Nucleus accumbens (tissue), 56 donors: Measurements from ENCODE around the gene TLE6.
"Not testable (repeated sequence)": the region's sequence is repeated elsewhere in the genome, so short reads cannot be mapped to it uniquely, and the experiment has no call there.

ENCODE experiments used
- DNase-seq, 56 donors: peaks; one replicate each; lab custom pipeline; 2025; lab: John Stamatoyannopoulos, UW

TLE6 gene

DNA sequence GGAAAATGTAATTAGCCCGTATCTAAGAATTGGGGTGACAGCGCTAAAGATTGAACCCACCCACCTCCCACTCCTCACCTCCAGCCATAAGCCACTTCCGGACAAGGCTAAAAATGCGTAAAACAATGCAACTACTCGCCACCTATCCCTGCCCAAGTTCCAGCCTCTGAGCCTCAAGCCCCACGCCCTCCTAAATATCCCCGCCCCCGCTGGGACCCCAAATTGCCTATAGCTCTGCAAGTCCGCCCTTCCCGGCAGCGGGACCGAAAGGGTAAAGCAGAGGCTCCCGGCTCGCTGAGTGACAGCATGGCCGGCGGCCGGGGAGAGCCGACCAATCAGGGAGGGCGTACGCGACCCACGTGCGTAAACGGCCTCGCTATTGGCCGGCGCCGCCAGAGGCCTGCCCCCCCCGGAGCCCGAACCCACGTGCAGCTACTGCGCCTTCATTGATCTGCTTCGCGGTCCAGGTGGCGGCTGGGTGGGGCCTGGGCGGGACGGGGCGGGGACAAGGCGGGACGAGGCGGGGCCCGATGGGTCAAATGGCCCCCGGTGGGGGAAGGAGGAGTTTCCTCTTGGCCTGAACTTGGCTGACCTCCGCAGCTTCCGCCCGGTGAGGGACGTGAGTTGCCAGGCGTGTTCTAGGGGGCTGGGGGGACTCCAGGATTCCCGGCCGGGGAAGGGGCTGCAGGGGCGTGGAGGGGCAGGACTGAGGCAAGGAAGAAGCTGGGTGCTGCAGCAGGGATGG lies at the start of gene TLE6:
TLE6 (plus strand) TSS at position 564 of the 745 bp plus-strand sequence. CDS start 670 bp downstream, outside the sequence.
- DNase-seq: peak; percentile 30 to 94 (median 84)

DNA sequence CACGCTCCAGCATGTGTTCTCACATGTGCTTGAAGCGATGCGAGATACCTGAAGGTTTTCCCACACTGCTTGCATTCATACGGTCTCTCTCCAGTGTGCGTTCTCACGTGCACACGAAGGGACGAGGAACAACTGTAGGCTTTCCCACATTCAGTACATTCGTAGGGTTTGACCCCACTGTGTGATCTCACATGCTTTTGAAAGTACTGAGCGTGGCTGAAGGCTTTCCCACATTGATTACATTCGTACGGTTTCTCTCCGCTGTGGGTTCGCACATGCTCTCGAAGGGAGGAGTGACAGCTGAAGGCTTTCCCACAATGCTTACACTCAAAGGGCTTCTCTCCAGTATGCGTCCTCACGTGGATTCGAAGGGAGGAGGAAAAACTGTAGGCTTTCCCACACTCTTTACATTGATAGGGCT lies 43.9 kb upstream of the TLE6 start:
- DNase-seq: no peak

DNA sequence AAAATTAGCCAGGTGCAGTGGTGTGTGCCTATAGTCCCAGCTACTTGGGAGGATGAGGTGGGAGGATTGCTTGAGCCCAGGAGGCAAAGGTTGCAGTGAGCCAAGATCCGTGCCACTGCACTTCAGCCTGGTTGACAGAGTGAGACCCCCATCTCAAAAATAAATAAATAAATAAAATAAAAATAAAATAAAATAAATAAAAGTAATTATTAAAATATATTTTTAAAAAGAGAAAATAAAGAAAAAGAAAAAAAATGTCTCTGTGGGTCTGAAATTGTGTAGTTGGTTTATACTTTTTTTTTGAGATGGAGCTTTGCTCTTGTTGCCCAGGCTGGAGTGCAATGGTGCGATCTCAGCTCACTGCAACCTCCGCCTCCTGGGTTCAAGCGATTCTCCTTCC lies 41.5 kb upstream of the TLE6 start:
- not testable (repeated sequence) for DNase-seq

DNA sequence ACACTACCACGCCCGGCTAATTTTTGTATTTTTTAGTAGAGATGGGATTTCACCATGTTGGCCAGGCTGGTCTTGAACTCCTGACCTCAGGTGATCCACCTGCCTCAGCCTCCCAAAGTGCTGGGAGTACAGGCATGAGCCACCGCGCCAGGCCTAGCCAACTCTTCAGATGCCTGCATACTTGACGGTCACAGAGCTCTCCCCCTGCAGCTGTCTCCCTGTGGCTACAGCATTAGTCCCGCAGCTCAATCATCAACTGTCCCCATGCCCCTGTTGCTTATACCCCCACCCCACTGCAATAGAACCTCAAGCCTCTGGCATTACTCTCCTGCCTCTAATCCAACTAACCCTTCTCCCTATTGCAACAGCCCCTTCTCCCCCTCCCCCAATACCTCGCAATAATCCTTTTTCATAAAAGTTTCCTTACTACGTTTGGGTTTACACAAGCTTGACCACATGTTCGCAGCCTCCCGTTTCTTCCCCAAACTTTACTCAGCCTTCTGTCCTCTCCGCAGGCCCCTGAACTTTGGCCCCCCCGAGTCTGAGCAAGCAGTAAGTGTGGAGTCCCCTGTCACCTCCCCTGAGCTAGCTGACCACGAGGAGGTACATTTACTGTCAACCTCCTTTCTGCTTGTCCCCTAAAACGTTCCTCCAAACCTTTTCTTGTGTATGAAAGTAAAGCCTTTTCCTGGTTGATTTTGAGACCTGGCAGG lies 34.3 kb upstream of the TLE6 start:
- no peak for DNase-seq

DNA sequence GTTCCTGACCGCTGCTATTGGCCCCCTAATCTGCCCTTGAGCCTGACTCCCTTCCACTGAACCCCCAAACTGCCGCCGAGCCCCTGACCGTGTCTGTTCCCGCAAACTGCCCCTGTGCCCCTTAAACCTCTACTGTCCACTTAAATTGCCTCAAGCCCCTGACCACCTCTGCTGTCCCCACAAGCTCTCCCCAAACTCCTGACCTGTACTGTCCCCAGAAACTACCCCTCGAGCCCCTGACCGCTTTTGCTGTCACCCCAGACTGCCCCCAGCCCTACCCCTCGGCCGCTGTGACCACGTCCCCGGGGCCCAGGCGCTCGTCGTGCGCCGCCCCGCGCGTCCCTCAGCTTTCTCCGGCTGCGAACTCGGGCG lies 33.0 kb upstream of the TLE6 start:
- DNase-seq: no peak

DNA sequence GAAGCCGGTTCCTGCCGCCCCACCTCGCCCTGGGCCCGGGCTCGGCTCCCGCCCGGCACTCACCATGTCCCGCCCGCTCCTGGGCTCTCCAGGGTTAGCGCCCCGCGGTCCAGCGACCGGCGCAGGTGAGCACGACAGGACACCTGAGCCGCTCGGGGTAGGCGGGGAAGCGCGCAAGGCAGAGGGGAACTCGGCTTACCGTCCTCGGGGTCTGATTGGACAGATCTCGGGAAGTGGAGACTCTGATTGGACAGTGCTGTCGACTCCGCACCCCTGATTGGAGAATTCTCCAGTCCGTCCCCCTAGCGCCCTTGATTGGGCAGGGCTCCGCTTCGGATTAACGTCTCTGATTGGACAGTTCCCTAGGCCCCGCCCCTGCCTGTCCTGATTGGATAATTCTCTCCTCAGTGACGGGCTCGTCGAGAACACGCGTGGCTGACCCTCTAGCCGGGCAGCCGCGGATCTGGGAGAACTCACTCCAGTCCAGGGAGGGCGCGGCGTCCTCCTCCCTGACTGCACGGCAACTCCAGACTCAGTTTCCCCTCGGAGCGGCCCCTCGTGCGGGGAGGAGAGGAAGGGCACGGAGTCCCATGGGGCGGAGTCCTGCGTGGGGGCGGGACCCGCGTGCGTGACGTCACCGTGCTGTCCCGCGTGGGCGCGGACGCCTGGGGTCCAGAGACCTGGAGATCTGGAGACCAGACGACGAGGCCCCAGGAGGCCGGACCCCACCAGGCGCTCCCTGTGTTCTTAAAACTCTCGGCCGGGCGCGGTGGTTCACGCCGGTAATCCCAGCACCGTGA lies 32.4 kb upstream of the TLE6 start, which contains the start of gene ZNF77:
ZNF77 (minus strand) TSS at position 197 of the 800 bp plus-strand sequence; CDS start at position 66, 131 bp downstream.
- peak; percentile 63 to 99 (median 96) for DNase-seq

DNA sequence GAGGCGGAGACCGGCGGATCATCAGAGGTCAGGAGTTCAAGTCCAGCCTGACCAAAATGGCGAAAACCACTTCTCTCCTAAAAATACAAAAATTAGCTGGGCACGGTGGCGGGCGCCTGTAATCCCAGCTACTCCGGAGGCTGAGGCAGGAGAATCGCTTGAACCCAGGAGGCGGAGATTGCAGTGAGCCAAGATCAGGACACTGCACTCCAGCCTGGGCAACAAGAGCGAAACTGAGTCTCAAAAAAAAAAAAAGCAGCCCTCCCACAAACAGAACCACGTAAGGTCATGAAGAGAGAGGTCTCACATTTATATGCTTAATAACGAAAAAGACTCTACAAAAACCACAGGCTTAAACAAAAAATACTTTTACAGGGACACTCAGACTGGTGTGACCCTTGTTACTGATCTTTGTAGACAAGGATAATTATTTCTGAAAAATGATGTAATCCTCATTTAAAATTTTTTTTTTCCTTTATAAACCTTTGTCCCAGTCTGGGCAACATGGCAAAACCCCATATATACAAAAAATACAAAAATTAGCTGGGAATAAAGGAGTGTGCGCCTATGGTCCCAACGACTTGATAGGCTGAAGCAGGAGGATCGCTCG lies 31.7 kb upstream of the TLE6 start:
- DNase-seq: no peak

DNA sequence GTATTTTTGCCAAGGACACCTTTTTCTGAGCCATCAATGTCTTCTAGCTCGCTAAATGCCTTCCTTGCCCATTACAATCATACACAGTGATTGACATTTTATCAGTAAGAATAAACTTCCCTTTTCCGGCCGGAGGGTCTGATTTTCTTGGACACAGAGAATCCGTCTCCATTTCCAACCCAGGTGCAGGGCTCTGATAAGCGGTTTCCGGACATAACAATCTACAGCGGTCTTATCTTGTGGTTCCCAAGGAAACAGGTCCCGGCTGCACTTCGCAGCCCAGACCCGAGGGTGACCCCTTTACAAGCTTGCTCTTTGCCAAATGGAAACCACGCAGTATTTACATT lies 27.5 kb upstream of the TLE6 start:
- DNase-seq: peak in 2 of 56 donors; percentile 51 to 55

DNA sequence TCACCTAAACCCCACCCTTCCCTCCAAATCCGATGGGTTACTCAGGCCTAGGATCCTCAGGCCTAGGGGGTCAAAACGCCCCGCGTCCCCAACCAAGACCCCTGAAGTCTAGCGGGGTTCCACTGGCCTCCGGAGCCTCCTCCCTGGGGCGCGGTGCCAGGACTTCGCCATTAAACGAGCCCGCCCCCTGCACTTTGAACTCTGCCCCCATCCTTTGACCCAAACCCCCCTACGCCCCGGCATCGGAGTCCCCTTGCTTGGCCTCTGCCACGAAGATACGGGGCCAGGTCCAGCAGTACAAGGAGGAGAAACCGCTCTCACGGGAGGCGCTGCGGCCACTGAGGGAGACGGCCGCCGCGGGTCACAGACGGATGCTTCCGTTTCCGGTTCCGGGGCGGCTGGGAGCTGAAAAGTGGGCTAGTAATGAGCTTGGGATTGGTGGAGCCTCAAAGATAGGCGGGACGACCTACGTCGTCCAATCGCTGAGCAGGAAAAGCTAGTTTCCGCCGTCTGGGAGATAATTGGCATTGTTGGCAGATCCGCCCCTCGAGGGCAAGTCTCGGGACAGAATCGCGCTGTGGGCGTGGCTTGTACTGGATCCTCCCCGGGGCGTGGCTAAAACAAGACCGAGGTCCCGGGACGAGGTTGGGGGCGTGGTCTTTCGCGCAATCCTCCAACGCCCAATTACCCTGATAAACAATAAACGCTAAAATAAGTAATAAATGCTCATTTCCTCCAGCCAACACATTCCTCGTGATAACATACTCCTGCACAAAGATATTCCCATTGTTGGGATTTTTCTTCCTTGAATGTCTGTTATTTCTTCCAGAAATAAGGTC lies 26.9 kb upstream of the TLE6 start:
- peak; percentile 76 to 100 (median 99) for DNase-seq

DNA sequence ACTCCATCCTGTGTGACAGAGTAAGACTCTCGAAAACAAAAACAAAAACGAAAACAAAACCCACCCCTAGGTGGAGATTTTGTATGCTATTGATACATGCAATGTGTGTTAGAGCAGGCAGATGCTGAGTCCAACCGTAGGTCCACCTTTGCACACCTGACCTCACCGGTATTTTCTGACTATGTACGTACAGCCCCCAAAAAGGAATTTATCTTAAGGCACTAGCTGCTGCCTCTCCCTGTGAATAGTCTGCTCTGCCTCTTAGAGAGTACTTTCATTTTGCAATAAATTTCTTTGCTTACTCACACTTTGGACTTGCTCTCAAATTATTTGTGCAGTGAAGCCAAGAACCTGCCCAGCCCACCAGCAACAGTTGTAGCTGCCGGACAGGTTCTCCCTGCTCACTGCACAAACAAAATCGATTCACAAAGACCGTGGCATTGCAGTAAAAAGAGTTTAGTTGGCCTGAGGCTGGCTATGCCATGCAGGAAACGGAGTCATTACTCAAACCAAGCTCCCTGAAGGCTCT lies 24.3 kb upstream of the TLE6 start:
- DNase-seq: no peak

DNA sequence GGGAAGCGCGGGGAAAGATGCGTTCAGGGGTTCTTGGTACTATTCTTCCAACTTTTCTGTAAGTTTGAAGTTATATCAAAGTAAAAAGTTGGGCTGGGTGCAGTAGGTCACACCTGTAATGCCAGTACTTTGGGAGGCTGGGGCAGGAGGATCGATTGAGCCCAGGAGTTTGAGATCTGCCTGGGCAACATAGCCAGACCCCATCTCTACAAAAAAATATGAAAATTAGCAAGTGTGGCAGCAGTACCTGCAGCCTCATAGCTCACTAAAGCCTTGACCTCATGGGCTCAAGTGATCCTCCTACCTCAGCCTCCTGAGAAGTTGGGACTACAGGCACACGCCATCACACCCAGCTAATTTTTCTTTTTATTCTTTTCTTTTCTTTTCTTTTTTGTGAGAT lies 20.2 kb upstream of the TLE6 start:
- no peak for DNase-seq

DNA sequence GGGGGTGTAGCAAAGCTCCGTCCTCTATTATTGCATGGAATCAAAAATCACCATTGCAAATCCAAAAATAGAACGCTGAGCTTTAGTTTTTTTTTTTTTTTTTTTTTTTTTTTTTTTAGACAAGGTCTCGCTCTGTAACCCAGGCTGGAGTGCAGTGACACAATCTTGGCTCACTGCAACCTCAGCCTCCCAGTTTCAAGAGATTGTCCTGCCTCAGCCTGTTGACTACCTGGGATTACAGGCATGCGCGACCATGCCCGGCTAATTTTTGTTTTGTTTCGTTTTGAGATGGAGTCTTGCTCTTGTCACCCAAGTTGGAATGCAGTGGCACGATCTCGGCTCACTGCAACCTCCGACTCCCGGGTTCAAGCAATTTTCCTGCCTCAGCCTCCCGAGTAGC lies 17.2 kb upstream of the TLE6 start:
- DNase-seq: no peak

DNA sequence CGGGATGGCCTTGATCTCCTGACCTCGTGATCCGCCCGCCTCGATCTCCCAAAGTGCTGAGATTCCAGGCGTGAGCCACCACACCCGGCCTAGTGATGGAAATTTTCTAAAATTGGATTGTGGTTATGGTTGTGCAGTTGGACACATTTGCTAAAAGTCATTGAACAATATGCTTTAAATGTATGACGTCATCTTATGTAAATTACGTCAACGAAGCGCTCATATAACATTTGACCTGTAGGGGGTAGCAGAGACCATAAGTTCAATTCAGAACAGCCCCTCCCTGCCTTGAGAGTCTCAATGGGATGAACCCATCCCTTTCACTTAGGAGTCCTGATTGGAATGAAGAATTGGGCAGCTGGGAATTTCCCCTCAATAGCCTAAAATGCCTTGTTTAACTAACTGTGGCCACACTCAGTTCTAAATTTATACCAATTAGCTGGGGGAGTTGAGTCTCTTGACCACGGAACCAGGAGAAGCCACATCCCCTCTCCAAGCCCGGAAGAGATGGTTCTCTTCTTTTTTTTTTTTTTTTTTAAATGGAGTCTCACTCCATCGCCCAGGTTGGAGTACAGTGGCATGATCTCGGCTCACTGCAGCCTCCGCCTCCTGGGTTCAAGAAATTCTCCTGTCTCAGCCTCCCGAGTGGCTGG lies 15.2 kb upstream of the TLE6 start:
- peak in 18 of 56 donors; percentile 1 to 66 (median 12) for DNase-seq

DNA sequence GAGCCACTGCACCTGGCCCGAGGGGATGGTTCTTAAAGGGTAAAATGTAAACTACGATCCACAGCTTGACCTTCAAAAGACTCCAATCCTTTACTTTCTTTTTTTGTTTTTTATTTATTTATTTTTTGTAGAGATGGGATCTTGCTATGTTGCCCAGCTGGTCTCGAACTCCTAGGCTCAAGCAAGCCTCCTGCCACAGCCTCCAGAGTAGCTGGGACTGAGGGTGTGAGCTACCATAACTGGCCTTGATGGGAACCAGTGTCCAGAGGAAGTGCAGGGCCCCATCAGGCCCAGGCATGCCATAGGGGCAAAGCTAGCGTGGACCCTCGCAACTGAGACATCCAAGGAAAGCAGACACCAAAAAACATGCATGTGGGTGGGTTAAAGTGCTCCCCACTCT lies 14.2 kb upstream of the TLE6 start:
- DNase-seq: no peak

DNA sequence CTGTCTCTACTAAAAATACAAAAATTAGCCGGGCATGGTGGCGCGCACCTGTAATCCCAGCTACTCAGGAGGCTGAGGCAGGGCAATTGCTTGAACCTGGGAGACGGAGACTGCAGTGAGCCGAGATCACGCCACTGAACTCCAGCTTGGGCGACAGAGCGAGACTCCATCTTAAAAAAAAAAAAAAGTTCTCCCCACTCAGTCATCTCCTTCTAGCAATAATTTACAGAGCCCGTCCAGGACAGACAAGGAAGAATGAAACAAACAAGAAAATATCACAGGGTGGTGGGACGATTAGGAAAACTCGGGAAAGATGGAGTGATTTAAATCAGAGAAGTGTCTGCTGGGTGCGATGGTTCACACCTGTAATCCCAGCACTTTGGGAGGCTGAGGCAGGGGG lies 13.7 kb upstream of the TLE6 start:
- DNase-seq: not testable (repeated sequence)

DNA sequence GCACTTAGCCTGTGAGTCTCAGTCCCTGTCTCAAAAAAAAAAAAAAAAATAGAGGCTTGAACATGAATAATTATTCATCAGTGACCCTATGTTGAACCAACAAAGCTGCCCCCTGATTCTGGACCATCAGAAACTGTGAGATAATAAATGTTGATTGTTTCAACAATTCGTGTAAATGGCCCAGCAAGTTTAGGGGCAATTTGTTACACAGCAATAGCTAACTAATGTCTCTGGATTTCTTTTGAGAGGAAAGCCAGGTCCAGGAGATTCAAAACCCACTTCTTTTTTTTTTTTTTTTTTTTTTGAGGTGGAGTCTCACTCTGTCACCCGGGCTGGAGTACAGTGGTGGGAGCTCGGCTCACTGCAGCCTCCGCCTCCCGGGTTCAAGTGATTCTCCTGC lies 12.5 kb upstream of the TLE6 start:
- no peak for DNase-seq

DNA sequence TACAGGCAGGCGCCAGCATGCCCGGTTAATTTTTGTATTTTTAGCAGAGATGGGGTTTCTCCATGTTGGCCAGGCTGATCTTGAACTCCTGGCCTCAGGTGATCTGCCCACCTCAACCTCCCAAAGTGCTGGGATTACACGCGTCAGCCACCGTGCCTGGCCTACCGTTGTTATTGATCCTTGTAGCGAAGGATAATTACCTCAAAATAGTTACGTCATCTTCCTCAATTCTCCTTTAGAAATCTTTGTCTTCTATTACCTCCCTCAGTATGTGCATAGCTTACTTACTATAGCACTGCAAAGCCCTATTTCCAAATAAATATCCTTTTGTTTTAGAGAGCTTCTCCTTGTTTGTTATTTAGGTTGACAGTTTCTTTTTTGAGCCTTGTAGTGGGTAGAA lies 9.4 kb upstream of the TLE6 start:
- no peak for DNase-seq

DNA sequence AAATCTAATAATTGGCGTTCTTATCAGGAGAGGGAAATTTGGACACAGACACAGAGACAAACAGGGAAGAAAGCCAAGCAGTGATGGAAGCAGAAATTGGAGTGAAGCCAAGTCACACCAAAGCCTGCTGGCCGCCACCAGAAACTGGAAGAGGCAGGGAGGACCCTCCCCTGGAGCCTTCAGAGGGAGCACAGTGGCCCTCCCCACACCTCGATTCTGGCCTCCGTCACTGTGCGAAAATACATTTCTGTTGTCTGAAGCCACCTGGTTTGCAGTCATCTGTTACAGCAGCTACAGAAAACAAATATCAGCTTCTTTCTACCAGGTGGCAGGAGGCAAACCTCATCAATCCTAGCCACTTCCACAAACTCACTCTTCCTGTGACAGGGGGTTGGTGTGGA lies 8.3 kb upstream of the TLE6 start:
- no peak for DNase-seq

DNA sequence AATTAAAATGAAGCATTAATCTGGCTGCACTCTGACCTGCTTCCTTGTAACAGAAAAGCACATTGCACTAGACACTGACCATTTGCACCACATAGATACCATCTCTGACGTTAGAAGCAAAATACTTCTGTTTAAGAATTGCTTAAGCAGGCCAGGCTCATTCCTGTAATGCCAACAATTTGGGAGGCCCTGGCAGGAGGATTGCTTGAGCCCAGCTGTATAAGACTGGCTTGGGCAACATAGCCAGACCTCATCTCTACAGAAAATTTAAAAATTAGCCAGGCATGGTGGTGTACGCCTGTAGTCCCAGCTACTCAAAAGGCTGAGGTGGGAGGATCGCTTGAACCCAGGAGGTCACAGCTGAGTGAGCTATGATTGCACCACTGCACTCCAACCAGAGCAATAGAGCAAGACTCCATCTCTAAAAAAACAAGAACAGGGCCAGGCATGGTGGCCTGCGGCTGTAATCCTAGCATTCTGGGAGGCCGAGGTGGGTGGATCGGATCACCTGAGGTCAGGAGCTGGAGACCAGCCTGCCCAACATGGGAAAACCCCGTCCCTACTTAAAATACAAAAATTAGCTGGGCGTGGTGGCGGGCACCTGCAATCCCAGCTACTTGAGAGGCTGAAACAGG lies 7.0 kb upstream of the TLE6 start:
- DNase-seq: no peak
